Upper lobe of left lung (tissue), 6 donors: ENCODE data around the gene CLK3. TPM values are rescaled to one million over a fixed set of nuclear protein-coding genes. Genes with fewer than 3 reads are reported as not detected.
A peak's percentile ranks its signal among the peaks of the same experiment; 100 is the strongest.

Experiments used
- ATAC-seq, 2 donors: fragments of 200-7000 bp; cut with Tn5 transposase; one replicate each; pipeline ENCODE4 v1.9.1; 2022; ENCODE audit warnings: mild to moderate bottlenecking in 2 of 2, moderate library complexity in 2 of 2; ENCODE audit not compliant: low FRiP score in 2 of 2
- DNase-seq, 2 donors: peaks; one replicate each; pipeline ENCODE4 v3.0.0-alpha.2; 2019 to 2020
- H3K27ac ChIP-seq, 4 donors: fragments of 200-600 bp; sonication (generic); one replicate each; pipeline ENCODE4 v1.5.1; 2016 to 2019
- H3K27me3 ChIP-seq, 4 donors: fragments of 200-600 bp; sonication (generic); one replicate each; pipeline ENCODE4 v1.5.1; 2017 to 2019
- H3K36me3 ChIP-seq, 4 donors: fragments of 200-600 bp; sonication (generic); one replicate each; pipeline ENCODE4 v1.5.1; 2016 to 2019
- H3K4me1 ChIP-seq, 4 donors: fragments of 200-600 bp; sonication (generic); one replicate each; pipeline ENCODE4 v1.5.1; 2018 to 2019
- H3K4me3 ChIP-seq, 4 donors: fragments of 200-600 bp; sonication (generic); one replicate each; pipeline ENCODE4 v1.5.1; 2017 to 2019; ENCODE audit warnings: mild to moderate bottlenecking in 2 of 4, moderate library complexity in 1 of 4
- H3K9me3 ChIP-seq, 4 donors: fragments of 200-600 bp; sonication (generic); one replicate each; pipeline ENCODE4 v1.5.1; 2018 to 2019
- CTCF ChIP-seq, 6 experiments: fragments of 450-650 bp in 4 of 6; fragments of 200-600 bp in 2 of 6; sonication (generic) in 2 of 6; IDR thresholded peaks; one replicate each; pipeline ENCODE4 v1.5.1; 2016 to 2019; ENCODE audit warnings: antibody characterized with exemption in 6 of 6
- EP300 ChIP-seq, 4 donors: sonication (generic); formaldehyde crosslinking; IDR thresholded peaks; one replicate each; pipeline ENCODE4 v1.5.1; 2017; ENCODE audit warnings: antibody characterized with exemption in 4 of 4, control low read depth in 2 of 4
- POLR2A ChIP-seq, 4 donors: fragments of 450-650 bp; IDR thresholded peaks; one replicate each; pipeline ENCODE4 v1.5.1; 2016 to 2017; ENCODE audit warnings: antibody characterized with exemption in 4 of 4, mild to moderate bottlenecking in 2 of 4
- POLR2AphosphoS5 ChIP-seq, 2 donors: sonication (generic); formaldehyde crosslinking; IDR thresholded peaks; one replicate each; pipeline ENCODE4 v1.5.1; 2017; ENCODE audit warnings: antibody characterized with exemption in 2 of 2
- WGBS, 2 donors: methylation state at CpG; one replicate each; pipeline ENCODE4 v1.1.5; 2017 to 2018; 5-methylcytosine and 5-hydroxymethylcytosine counted together
- total RNA-seq, 6 donors: library from RNA; depleted of rRNA in 4 of 6; stranded (reverse); fragments of >200 nt in 4 of 6; gene quantifications; one replicate each; pipeline versions ENCODE4 v1.1.0 to v1.2.1, GENCODE V29; 2016 to 2021
- donor health status: DM: no; HTN: no; CAD: no; lungs with moderate emphysema.
- donor health status: DM: no; HTN: yes; CAD: no; lungs with severe emphysema.

CLK3 gene
- total RNA-seq, 6 donors from 2014 or later: 78.0 to 289 (median 89.7) TPM

GRCh38 chr15:74636984-74637383 lies 21.3 kb downstream of the CLK3 start:
- peak overlapping the region in 1 of 4 donors; percentile 19 for H3K27ac ChIP-seq
- H3K4me3 ChIP-seq: no peak overlapping the region
- no peaks in the 10 kb centered on the region for H3K9me3 ChIP-seq
- peaks cover 2 to 92% (median 59%) of the 10 kb centered on the region in 4 donors for H3K36me3 ChIP-seq
- WGBS, 2 donors: 87 to 93% methylated on average over 1 of the region's 1 CpG
- ATAC-seq (no peak), DNase-seq (no peak)
- H3K4me1 ChIP-seq: peaks cover 0 to 25% (median 8%) of the 10 kb centered on the region in 4 donors
- no peaks in the 10 kb centered on the region for H3K27me3 ChIP-seq
- TF ChIP-seq POLR2AphosphoS5 (IDR thresholded peaks at IDR 0.05) (no peak), POLR2A (IDR thresholded peaks at IDR 0.05) (no peak), EP300 (IDR thresholded peaks at IDR 0.05) (no peak), CTCF (IDR thresholded peaks at IDR 0.05) (no peak)

- H3K4me3 ChIP-seq: no peak overlapping the region
- H3K27ac ChIP-seq: peak overlapping the region; percentile 72 to 82 (median 78)
- peaks cover 6 to 37% (median 22%) of the 10 kb centered on the region in 4 donors for H3K4me1 ChIP-seq
- peaks cover 0 to 55% (median 30%) of the 10 kb centered on the region in 4 donors for H3K36me3 ChIP-seq
- no peak for TF ChIP-seq CTCF (IDR thresholded peaks at IDR 0.05)
- no peak for TF ChIP-seq EP300 (IDR thresholded peaks at IDR 0.05)
- TF ChIP-seq POLR2A (IDR thresholded peaks at IDR 0.05): no peak
- no peak for TF ChIP-seq POLR2AphosphoS5 (IDR thresholded peaks at IDR 0.05)
- 81 to 84% methylated on average over 1 of the region's 1 CpG for WGBS, 2 donors
- no peak for DNase-seq
- ATAC-seq: no peak
- H3K27me3 ChIP-seq: no peaks in the 10 kb centered on the region
- no peaks in the 10 kb centered on the region for H3K9me3 ChIP-seq
Observed at GRCh38 chr15:74641151-74641550, 25.5 kb downstream of the CLK3 start.

DNA sequence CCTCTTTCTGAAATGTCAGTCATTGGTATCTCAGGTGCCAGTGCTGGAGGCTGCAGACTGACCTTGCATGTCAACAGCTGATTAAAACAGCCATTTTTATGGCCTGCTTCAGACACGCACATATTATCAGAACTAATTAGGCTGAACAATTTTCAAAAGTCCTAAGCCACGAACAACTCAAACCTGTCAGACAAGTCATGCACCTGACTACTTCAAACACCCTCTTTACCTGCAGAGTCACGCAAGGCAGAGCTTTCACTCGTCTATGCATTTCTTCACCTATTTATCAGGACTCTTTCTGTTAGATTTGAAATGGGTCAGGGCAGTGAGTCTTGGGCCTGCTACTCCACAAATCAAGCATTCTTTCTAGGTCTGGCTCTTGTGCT lies 26.7 kb downstream of the CLK3 start:
- 55 to 85% methylated on average over 4 of the region's 4 CpGs for WGBS, 2 donors
- H3K9me3 ChIP-seq: no peaks in the 10 kb centered on the region
- TF ChIP-seq POLR2A (IDR thresholded peaks at IDR 0.05): no peak
- no peak for TF ChIP-seq POLR2AphosphoS5 (IDR thresholded peaks at IDR 0.05)
- peak in 2 of 4 donors; percentile 59 to 83 for TF ChIP-seq EP300 (IDR thresholded peaks at IDR 0.05)
- TF ChIP-seq CTCF (IDR thresholded peaks at IDR 0.05): no peak
- H3K36me3 ChIP-seq: peaks cover 0 to 44% (median 20%) of the 10 kb centered on the region in 4 donors
- peak overlapping the region; percentile 72 to 82 (median 78) for H3K27ac ChIP-seq
- ATAC-seq (peak; percentile 17 to 78), DNase-seq (peak in 1 of 2 donors; percentile 56)
- H3K4me1 ChIP-seq: peaks cover 6 to 37% (median 22%) of the 10 kb centered on the region in 4 donors
- H3K4me3 ChIP-seq: peak overlapping the region in 1 of 4 donors; percentile 1
- H3K27me3 ChIP-seq: no peaks in the 10 kb centered on the region

- Histone ChIP-seq H3K4me3 (peak overlapping the region in 1 of 4 donors; percentile 1), H3K36me3 (peaks cover 0 to 40% (median 17%) of the 10 kb centered on the region in 4 donors), H3K27me3 (no peaks in the 10 kb centered on the region), H3K9me3 (no peaks in the 10 kb centered on the region), H3K4me1 (peaks cover 6 to 37% (median 22%) of the 10 kb centered on the region in 4 donors), H3K27ac (peak overlapping the region; percentile 65 to 82 (median 76))
- DNase-seq (peak in 1 of 2 donors; percentile 56), ATAC-seq (peak in 1 of 2 donors; percentile 14)
- WGBS, 2 donors: 49 to 58% methylated on average over 11 of the region's 11 CpGs
- no peak for TF ChIP-seq POLR2A (IDR thresholded peaks at IDR 0.05)
- TF ChIP-seq CTCF (IDR thresholded peaks at IDR 0.05): no peak
- no peak for TF ChIP-seq EP300 (IDR thresholded peaks at IDR 0.05)
- no peak for TF ChIP-seq POLR2AphosphoS5 (IDR thresholded peaks at IDR 0.05)
Observed at GRCh38 chr15:74642734-74643664, 27.4 kb downstream of the CLK3 start.
